GM12872 (cell line): Measurements from ENCODE around the gene ANO7.

Source experiments
- CTCF ChIP-seq: IDR thresholded peaks from 3 replicates; pipeline ENCODE4 v1.5.1; 2011; ENCODE audit warnings: low read depth, mild to moderate bottlenecking, low read length, moderate library complexity; ENCODE audit not compliant: insufficient read depth

Gene ANO7

GRCh38 chr2:241147336-241147735 is 41.1 kb upstream of the ANO7 start:
- no peak for TF ChIP-seq CTCF

DNA sequence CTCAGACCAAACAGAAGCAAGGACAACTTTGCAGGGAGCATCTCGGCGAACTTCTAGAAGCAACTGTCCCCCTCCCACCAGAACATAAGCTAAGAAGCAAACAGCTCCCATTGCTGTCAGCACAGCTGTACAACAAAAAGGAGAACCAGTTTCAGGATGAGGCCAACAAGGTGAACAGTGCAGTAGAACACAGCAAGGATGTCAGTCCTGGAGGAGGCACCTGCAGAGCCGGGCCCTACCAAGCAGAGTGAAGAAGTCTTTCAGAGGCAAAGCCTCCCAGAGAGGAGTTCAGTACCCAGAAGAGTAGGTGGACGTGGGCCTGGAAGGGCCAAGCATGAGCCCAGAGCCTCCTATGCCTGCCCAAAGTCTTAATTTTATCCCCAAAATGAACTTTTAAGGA is 40.2 kb upstream of the ANO7 start:
- TF ChIP-seq CTCF: no peak

GRCh38 chr2:241148891-241149674 is 39.4 kb upstream of the ANO7 start, which contains the start of gene PASK:
Gene PASK (minus strand): TSS chr2:241149472. CDS start chr2:241143032, 6,440 bp downstream.
- TF ChIP-seq CTCF: no peak

GRCh38 chr2:241149675-241149924 is 38.9 kb upstream of the ANO7 start:
- no peak for TF ChIP-seq CTCF

DNA sequence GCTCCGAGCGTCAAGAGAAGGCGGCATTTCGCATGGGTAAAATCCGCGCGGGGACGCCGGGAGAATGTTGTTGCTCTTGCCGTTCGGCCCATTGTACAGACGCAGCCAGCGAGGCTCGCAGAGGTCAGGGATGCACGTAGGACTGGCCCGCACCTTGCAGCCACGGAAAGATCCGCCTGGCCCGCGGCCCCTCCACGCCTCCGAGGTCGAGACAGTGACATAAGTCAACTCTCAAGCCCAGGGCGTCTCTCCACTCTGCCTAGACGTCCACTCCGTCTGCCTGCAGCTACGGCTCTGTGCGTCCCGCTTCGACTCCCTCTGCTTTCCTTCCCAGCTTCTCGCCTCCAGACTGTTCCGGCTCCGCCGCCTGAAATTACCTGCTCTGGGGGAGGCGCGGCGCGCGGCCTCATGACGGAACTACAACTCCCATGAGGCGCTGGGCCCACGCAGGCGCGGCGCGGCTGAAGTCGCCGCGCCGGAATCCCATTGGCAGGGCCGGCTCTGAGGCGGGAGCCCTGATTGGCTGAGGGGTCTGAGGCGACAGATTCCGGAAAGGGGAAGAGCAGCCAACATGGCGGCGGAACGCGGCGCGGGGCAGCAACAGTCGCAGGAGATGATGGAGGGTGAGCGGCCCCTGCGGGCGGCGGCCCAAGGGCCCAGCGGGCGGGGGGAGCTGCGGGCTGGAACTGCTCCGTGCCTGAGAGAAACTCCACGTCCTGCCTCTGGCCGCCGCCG is 38.4 kb upstream of the ANO7 start, which contains the start of gene PPP1R7:
TSS of gene PPP1R7 (plus strand) at position 543 of the 735 bp plus-strand sequence. CDS start at position 572, 29 bp downstream.
- peak; percentile 36; the same call in 1 of the 3 replicates for TF ChIP-seq CTCF

DNA sequence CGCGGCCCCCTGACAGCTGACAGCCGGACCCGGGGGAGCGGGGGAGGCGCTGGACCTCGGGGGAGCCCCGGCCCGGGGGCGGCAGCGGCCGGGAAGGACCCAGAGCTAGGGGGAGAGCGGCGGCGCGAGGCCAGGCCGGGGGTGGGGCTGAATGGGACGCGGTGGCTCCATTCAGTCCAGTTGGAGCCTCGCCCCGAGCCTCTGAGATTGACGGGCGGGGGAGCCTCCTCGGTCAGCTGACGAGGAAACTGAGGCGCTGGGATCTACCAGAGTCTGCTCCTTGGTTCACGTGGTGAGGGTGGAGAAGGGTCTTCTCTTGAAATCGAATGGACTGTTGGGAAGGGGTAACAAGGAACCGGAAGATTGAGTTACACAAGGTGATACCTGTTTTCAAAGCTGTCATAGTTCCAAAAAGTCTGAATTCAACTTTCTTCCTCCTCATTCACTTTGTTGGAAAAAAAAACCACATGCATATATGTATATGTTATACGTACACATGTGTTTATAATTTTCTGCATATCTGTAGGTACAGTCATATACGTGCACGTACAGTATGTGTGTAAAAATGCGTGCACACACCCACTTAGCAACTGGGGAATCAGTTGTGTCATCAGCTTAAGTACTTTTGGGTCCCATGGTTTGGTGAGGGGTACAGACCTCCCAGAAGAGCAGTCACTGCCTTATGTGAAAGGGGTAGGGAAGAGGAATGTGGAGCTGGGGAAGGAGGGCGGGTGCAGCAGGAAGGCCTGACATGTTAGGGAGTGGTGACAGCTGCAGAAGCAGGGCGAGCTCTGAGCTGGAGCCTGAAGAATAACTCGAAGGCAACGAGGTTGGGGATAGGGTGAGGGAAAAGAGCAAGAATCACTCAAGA is 37.6 kb upstream of the ANO7 start:
- TF ChIP-seq CTCF: no peak
